DND-41 (cell line): ENCODE results near the gene EDEM3.

Experiments
- ATAC-seq: fragments of 200-7000 bp; cut with Tn5 transposase; 3 replicates; pipeline ENCODE4 v1.9.1; 2021; ENCODE audit warnings: low read depth; ENCODE audit not compliant: insufficient read depth
- DNase-seq: peaks from one replicate; pipeline ENCODE4 v3.0.0-alpha.2; 2020
- H2AFZ ChIP-seq: 2 replicates; pipeline ENCODE4 v1.6.0; 2012; ENCODE audit warnings: low read depth, low read length
- H3K27ac ChIP-seq: 2 replicates; pipeline ENCODE4 v1.5.1; 2012; ENCODE audit warnings: low read length, inconsistent platforms
- H3K27me3 ChIP-seq: fragments of 200-600 bp; sonication (generic); 2 replicates; pipeline ENCODE4 v1.6.0; 2012; ENCODE audit warnings: low read length, mild to moderate bottlenecking, inconsistent platforms; ENCODE audit not compliant: insufficient read depth, poor library complexity
- H3K36me3 ChIP-seq: 2 replicates; pipeline ENCODE4 v1.5.1; 2012; ENCODE audit warnings: low read length, inconsistent platforms; ENCODE audit not compliant: insufficient read depth
- H3K4me1 ChIP-seq: 2 replicates; pipeline ENCODE4 v1.5.1; 2012; ENCODE audit warnings: mild to moderate bottlenecking, low read length; ENCODE audit not compliant: insufficient read depth
- H3K4me2 ChIP-seq: 2 replicates; pipeline ENCODE4 v1.6.0; 2012; ENCODE audit warnings: mild to moderate bottlenecking, moderate library complexity, low read length, inconsistent platforms; ENCODE audit not compliant: insufficient read depth
- H3K4me3 ChIP-seq, 2 experiments: fragments of 200-600 bp in 1 of 2; shearing (Covaris generic) in 1 of 2; 2 replicates each; pipeline ENCODE4 v1.5.1; 2012 to 2016; ENCODE audit warnings: inconsistent platforms in 2 of 2, low read length in 2 of 2, mild to moderate bottlenecking in 2 of 2, low read depth in 1 of 2, moderate library complexity in 1 of 2
- H3K79me2 ChIP-seq: 2 replicates; pipeline ENCODE4 v1.6.0; 2012; ENCODE audit warnings: low read length, inconsistent platforms; ENCODE audit not compliant: insufficient read depth
- H3K9ac ChIP-seq: 2 replicates; pipeline ENCODE4 v1.6.0; 2012; ENCODE audit warnings: low read depth, mild to moderate bottlenecking, inconsistent platforms, low read length, moderate library complexity
- H3K9me3 ChIP-seq: 2 replicates; pipeline ENCODE4 v1.5.1; 2012; ENCODE audit warnings: low read length, moderate library complexity, mild to moderate bottlenecking, inconsistent platforms; ENCODE audit not compliant: insufficient read depth, severe bottlenecking
- H4K20me1 ChIP-seq: 2 replicates; pipeline ENCODE4 v1.6.0; 2012; ENCODE audit warnings: low read length; ENCODE audit not compliant: insufficient read depth
- CTCF ChIP-seq: IDR thresholded peaks from 2 replicates; pipeline ENCODE4 v1.5.1; 2012; ENCODE audit warnings: borderline replicate concordance, low read length, moderate library complexity, mild to moderate bottlenecking; ENCODE audit not compliant: poor library complexity, severe bottlenecking; ENCODE audit errors: extremely low read depth
- EZH2 ChIP-seq: IDR thresholded peaks from 3 replicates; pipeline ENCODE4 v1.6.1; 2012; ENCODE audit warnings: borderline replicate concordance, low read depth, mild to moderate bottlenecking, moderate library complexity, low read length, inconsistent platforms; ENCODE audit not compliant: severe bottlenecking

Gene EDEM3

GRCh38 chr1:184781941-184782340 is 27.3 kb upstream of the EDEM3 start:
- Histone ChIP-seq H3K9ac (no peak overlapping the region), H3K27me3 (no peaks in the 10 kb centered on the region), H3K9me3 (peaks cover 6% of the 10 kb centered on the region), H3K4me1 (no peaks in the 10 kb centered on the region), H3K4me3 (no peak overlapping the region), H3K79me2 (no peaks in the 10 kb centered on the region), H3K27ac (no peak overlapping the region), H3K36me3 (no peaks in the 10 kb centered on the region), H4K20me1 (no peaks in the 10 kb centered on the region), H3K4me2 (no peak overlapping the region), H2AFZ (no peak overlapping the region)
- TF ChIP-seq CTCF = no peak
- DNase-seq (no peak), ATAC-seq (no peak)

- no peak for DNase-seq
- no peak overlapping the region for H3K9ac ChIP-seq
- H3K27me3 ChIP-seq = no peaks in the 10 kb centered on the region
- no peak overlapping the region for H3K4me2 ChIP-seq
- no peaks in the 10 kb centered on the region for H4K20me1 ChIP-seq
- H3K9me3 ChIP-seq = no peaks in the 10 kb centered on the region
- no peak for ATAC-seq
- H2AFZ ChIP-seq = no peak overlapping the region
- H3K36me3 ChIP-seq = no peaks in the 10 kb centered on the region
- H3K79me2 ChIP-seq = no peaks in the 10 kb centered on the region
- H3K4me1 ChIP-seq = no peaks in the 10 kb centered on the region
- TF ChIP-seq CTCF = no peak
- no peak for TF ChIP-seq EZH2
- no peak overlapping the region for H3K27ac ChIP-seq
- no peak overlapping the region for H3K4me3 ChIP-seq
Observed at GRCh38 chr1:184775885-184776284, 21.2 kb upstream of the EDEM3 start.

- H3K79me2 ChIP-seq = no peaks in the 10 kb centered on the region
- H4K20me1 ChIP-seq = no peaks in the 10 kb centered on the region
- no peaks in the 10 kb centered on the region for H3K4me1 ChIP-seq
Observed at GRCh38 chr1:184775329-184775728, 20.7 kb upstream of the EDEM3 start.

More at GRCh38 chr1:184775329-184775728, 20.7 kb upstream of the EDEM3 start:
- ATAC-seq (no peak), DNase-seq (no peak)
- TF ChIP-seq CTCF = no peak
- TF ChIP-seq EZH2 = no peak
- no peak overlapping the region for H3K4me3 ChIP-seq
- H3K27me3 ChIP-seq = no peaks in the 10 kb centered on the region
- no peaks in the 10 kb centered on the region for H3K36me3 ChIP-seq
- H2AFZ ChIP-seq = no peak overlapping the region
- no peak overlapping the region for H3K4me2 ChIP-seq
- H3K9ac ChIP-seq = no peak overlapping the region
- no peak overlapping the region for H3K27ac ChIP-seq
- no peaks in the 10 kb centered on the region for H3K9me3 ChIP-seq
